ENCODE results near the gene TMUB1. TPM values are rescaled to one million over a fixed set of nuclear protein-coding genes. Genes with fewer than 3 reads are reported as not detected.

Gene TMUB1
- total and polyA plus RNA-seq, 9 of the 15 experiments (the other 6 are each of a cell fraction or from before 2014, with no cell fraction given): 0.14 to 241 (median 74.1) TPM

GRCh38 chr7:151080522-151081169, 2.6 kb downstream of the TMUB1 start, which contains the start of gene FASTK (continued):
- TF ChIP-seq CLOCK (CRISPR knock-in tag; IDR thresholded peaks at IDR 0.05; ENCODE audit: borderline replicate concordance): no peak
- TF ChIP-seq NR2C2 (CRISPR knock-in tag; IDR thresholded peaks at IDR 0.05): peak; percentile 46; the same call in 1 of the 2 replicates
- TF ChIP-seq NR2C2 (tag; IDR thresholded peaks at IDR 0.05): peak; percentile 58
- TF ChIP-seq TFE3 (CRISPR knock-in tag; IDR thresholded peaks at IDR 0.05): no peak
- TF ChIP-seq GTF2F1 (IDR thresholded peaks at IDR 0.05; ENCODE audit: low read depth, low read length): peak; percentile 74; the same call in 1 of the 2 replicates
- TF ChIP-seq CBFA2T3 (IDR thresholded peaks at IDR 0.05): no peak
- TF ChIP-seq PYGO2 (tag; IDR thresholded peaks at IDR 0.05): no peak
- no peak for TF ChIP-seq KLF1 (tag; IDR thresholded peaks at IDR 0.05)
- TF ChIP-seq MYNN (IDR thresholded peaks at IDR 0.05): peak; percentile 16
- TF ChIP-seq MYNN (CRISPR knock-in tag; IDR thresholded peaks at IDR 0.05): no peak
- TF ChIP-seq ZNF764 (CRISPR knock-in tag; IDR thresholded peaks at IDR 0.05; ENCODE audit: low read depth): 0 out of 2 replicates have a peak, but pooled peaks have one; percentile 17
- TF ChIP-seq SRSF7 (optimal IDR thresholded peaks at IDR 0.05; ENCODE audit: low read depth, low read length): no peak
- TF ChIP-seq TAF1 (IDR thresholded peaks at IDR 0.05; ENCODE audit: control insufficient read depth, extremely low read depth, insufficient read depth, low read length, severe bottlenecking): peak; percentile 96
- no peak for TF ChIP-seq ZBTB49 (CRISPR knock-in tag; IDR thresholded peaks at IDR 0.05; ENCODE audit: borderline replicate concordance)
- no peak for TF ChIP-seq TAF9B (IDR thresholded peaks at IDR 0.05; ENCODE audit: partially characterized antibody)
- TF ChIP-seq PRMT5 (CRISPR knock-in tag; IDR thresholded peaks at IDR 0.05): no peak
- TF ChIP-seq RBBP5 (IDR thresholded peaks at IDR 0.05; ENCODE audit: borderline replicate concordance, insufficient read depth, low read length, poor library complexity, severe bottlenecking): peak; percentile 82
- no peak for TF ChIP-seq SREBF1 (IDR thresholded peaks at IDR 0.05; ENCODE audit: borderline replicate concordance, low read depth, low read length)

Data from K562 (cell line).